IPS-NIHi7 (cell line): ENCODE measurements around the gene CGNL1.

Experiments used
- DNase-seq: peaks from one replicate; pipeline ENCODE4 v3.0.0; 2012; ENCODE audit warnings: mixed read lengths; ENCODE audit errors: extremely low spot score

The CGNL1 gene

DNA sequence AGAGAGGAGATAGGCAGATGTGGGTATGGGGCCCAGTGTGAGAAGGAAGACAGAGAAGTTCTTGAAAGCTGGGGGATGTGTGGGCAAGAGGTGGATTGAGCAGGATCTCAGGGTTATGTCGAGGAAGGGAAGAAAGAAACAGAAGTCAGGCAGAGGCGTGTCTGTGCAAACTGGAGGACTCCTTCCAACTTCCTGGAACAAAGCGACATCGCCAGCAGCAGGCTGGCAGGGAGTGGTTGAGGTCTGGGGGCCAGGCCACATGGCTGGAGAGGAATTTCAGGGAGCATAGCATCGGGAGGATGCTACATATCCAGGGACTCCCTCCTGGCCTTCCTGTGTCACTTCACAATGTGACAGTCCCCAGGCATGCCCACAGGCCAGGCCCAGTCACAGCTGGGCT, 172.5 kb downstream of the CGNL1 start:
- DNase-seq: no peak

DNA sequence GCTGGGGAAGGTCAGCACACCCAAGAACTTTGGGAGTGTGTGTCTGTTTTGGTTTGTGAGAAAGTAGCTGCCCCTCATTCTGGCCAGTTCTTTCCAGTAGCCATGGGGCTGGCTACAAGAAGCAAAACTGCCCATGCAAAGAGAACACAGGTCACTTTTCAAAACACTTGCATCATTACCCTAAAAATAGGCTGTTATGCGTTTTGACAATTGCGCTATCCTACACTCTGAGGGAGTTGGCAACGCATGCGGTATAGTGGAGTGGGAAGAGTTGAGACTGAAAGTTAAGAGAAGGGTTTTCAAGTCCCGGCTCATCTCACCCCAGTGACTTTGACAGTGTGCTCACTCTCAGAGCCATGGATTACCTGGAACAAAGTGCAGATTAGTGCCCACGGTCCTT, 173.6 kb downstream of the CGNL1 start:
- DNase-seq: no peak

DNA sequence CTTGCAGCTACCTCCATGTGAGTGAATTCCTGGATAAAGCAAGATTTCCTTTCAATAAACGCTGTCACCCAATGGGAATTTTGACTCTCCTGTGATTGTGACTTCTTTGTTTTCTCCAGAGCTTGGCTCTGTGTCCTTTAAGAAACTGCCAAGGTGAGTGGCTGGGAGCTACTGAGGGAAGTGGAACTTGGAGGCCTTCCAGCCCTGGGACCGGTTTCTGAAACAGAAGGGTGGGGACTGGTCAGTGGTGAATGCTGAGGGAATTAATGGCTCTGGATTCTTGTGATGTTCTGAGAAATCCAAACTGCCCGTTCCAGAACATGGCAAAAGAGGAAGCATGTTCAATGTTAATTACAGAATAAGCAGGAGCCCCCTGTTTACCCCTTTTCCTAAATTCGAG, 174.3 kb downstream of the CGNL1 start:
- no peak for DNase-seq

DNA sequence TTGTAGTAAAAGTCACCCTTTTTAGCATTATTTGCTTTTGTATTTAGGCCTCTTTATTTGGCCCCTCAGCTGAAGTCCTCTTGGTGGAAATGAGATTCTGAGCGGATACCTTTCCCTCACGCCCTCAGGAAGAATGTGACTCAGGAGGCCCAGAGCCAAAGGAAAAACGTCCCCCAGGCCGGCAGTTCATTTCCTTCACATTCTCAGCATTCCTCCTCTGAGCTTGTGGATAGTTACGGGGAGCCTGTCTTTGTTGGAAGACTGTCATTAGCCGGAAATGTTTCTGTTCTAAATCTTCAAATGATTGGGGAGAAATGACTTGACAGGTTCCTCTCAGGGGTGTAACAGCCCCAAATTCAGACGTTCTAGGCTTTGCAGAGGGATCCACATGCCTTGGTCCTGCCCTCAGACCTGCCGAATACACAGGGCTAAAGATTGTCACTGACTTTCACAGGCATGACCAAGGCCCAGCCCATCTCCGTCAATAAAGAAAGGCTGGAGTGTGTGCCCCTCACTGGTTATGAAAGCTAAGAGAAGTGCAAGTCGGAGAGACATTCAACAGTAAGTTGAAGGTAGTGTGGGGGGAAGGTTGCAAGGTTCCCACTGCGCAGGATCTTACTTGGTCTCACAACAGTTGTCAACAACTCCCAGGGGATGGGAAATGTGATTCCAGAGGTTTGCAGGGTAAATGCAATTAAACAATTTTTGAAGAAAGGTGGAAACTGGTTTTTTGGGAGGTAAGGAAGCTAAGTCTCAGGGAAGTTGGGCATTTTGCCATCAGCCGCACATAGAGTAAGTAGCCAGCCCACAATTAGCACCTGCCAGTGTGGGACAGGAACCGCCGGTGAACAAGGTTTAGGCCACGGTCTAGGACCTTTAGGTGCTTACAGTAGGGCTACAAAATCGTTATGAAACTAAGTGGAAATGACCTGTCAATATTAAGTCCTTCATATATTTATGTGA, 175.7 kb downstream of the CGNL1 start:
- DNase-seq: peak; percentile 78

DNA sequence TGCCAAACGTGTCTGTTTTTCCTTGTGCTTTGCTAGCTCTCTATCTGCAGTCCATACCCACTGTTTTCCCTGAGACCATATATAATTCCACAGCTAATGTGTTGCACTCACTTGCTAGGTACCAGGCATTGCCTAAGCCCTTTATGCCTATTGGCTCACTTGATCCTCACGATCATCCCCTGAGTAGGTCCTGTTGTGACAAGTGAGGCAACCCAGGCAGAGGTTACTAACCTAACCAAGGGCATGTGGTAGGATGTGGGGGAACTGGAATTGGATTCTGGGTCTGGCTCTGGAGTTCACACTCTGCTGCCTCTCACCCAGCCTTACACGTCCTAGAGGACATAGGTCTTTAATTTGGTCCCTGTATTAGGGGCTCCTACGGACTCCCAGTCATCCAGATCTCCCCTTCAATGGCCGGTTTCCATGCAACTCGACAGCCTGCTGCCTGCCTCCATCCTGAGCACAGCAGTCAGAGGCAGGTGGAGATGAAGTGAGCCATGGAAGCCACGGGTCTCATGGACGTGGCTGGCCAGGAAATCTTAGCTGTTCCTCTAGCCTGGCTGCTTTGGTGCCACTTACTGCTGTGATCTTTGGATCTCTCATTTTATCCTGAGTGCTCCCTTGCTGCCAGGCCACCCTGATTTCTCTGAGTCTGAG, 176.5 kb downstream of the CGNL1 start:
- no peak for DNase-seq

DNA sequence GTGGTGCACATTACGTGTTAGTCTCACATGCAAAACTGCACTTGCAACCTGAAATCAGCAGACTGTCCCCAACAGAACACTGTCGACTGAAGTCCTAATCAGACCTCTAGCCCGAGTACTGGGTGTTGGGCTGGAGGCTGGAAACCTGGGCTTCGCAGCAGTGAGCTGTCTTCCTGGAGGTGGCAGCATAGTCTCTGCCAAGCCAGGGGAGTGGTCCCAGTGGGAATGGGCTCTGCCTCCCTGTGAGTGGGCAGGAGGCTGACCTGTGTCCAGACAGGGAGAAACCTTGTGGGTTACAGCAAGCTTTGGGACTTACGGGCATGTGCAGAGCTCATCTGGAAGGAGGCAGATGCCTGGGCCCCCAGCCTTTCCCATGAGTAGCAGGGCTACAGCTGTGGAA, 177.2 kb downstream of the CGNL1 start:
- DNase-seq: peak; percentile 48

DNA sequence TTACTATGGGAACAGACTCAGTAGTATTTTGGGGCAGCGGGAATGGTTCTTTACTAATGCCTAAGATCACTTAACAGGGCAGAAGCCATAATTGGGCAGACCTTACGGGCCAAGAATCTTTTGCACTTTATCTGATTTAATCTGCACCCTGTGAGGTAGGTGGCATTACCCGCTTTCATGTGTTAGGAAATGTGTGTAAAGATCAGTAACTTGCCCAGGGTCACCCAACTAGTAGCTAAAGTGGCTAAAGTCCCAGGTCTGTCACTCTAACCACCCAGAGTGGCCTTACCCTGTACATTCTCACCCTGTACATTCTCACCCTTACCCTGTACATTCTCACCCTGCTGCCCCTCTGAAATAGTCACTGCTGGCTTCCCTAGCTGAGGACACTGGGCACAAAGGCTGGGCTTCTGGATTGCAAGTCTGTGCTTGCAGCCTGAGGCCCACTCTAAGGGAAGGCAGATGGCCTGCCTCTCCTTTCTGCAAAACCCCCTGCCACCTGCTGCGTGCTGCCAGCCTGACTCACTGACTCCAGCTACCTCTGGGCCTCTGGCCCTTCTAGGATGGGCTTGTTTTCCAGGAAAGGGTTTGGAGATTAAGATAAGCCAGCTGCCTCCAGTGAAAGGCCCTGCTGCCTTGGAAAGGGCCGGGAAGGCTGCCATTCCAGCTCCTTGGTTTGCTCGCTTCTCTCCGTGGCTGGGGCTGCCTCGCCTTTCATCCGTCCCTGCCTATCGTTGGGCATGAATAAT, 177.9 kb downstream of the CGNL1 start:
- DNase-seq: no peak

DNA sequence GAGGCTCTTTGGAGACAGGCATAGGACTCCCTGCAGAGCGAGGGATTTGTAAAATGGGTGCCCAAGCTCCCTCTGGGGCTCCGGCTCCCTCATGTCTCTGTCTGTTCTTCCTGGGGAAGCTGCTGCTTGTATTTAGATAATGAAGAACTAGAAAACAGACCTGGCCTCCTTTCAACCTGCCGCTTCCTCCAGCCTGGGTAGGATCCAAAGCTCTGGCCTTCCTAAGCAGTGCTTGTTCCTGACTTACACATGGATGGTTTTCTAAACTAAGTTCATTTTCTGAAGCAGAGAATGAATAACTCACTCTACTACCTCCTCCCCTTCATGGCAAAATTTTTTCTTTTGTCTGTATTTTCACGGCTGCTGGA, 178.5 kb downstream of the CGNL1 start:
- no peak for DNase-seq

DNA sequence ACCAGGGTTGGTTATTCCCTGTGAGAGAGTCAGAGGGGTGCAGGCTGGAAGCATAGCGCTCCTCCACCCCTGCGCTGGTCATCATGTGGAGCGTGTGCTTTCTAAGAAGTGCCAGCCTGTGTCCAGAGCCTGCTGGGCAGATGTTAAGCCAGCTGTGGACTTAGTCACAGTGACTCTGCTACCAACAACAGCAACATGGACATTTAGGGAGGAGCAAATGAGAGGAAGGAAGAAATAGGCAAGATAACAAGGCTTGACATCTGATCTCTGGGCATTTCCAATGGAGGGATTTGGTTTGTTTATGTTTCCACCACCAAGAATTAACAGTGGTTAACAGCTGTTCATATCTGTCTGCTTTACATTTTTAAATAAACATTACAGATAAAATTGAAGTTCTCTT, 179.0 kb downstream of the CGNL1 start:
- no peak for DNase-seq

DNA sequence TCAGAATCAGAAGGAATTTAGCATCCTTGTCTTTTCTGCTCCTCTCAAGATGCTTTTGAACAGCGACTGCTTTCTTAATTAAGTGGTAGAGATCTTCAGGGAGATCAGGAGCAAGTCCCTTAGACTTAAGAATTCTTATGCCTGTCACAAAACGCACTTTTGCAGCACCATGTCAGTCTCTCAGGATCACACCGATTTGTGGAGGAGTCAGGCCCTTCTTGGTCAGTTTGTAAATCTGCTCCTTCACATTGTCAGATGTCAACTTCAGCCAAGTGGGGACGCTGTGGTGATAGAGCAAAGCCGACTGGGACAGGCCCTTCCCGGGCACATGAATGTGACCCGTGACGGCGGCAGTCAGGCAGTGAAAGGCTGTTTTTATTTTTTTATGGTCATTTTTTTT, 179.7 kb downstream of the CGNL1 start:
- DNase-seq: no peak

DNA sequence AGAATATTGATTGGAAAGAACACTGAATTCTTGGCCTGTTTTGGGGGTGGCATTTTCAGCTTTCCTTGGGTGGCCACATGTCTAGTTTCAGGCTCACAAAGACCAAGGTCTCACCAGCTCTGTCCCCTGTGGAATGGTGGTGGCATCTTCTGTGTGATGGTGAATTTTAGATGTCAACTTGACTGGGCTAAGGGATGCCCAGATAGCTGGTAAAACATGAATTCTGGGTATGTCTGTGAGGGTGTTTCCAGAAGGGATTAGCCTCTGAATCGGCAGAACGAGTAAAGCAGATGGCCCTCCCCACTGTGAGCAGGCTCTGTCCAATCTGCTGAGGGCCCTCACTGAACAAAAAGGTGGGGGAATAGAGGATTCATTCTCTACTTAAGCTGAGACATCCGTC, 181.0 kb downstream of the CGNL1 start:
- DNase-seq: no peak

DNA sequence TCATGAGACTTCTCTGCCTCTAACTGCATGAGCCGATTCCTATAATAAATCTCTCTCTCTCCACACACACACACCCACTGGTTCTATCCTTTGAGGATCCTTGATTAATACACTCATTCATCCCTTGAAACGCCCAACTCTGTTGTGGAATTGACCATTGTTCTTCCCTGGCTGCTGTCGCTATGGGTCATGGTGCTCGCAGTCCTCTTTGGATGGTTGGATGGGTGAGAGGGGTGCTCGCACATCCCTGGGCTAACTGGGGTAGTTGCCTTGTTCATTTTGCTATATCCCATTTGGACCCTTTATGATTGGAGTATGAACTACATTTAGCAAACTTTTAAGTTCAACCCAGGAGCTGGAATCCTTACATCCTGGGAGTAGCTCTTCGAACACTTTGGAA, 181.5 kb downstream of the CGNL1 start:
- no peak for DNase-seq

DNA sequence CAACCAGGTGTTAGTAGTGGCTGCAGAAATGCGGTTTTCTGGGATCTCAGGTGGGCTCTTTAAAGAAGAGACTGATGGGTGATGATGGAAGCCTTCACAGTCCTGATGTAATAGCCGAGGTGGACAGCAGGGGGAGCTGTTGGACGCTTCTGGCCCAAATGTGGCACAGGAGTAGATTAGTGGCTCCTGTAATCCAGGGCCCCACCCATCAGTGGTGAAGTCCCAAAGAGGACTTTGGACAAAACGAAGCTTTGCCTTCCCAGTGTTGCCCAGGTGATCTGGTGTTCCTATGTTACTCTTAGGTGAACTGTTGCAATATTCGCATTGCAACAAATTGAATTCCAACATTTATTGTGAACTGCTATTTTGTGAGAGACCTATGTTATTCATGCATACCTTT, 183.6 kb downstream of the CGNL1 start:
- DNase-seq: peak; percentile 83

DNA sequence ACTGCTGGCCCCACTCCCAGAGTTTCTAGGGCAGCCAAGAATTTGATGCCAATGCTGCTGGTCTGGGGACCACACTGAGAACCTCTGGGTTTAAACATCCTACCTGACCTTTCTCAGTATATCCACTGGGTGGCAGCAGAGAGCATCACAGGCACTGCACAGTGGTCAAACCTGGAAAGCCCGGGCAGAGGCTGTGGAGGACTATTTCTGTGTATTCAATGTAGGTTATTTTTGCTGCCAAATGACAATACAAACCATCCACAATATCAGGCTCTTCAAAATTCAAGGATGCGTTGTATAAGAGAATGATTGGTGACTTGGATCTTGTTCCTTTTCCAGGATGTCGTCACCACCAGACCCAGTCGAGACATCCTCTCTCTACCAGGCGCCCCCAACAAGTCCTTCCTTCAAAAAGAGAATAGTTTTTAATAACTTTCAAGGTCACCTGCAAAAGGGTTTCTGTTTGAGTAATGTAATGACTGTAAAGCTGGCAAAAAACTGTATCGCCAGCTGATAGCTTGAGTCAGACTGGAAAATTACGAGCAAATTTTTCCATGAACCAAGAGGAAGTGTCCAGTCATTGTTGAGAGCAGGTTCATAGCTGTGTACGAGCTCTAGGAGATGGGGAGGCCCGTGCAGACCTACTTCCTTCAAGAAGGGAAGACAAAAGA, 184.9 kb downstream of the CGNL1 start:
- peak; percentile 78 for DNase-seq

DNA sequence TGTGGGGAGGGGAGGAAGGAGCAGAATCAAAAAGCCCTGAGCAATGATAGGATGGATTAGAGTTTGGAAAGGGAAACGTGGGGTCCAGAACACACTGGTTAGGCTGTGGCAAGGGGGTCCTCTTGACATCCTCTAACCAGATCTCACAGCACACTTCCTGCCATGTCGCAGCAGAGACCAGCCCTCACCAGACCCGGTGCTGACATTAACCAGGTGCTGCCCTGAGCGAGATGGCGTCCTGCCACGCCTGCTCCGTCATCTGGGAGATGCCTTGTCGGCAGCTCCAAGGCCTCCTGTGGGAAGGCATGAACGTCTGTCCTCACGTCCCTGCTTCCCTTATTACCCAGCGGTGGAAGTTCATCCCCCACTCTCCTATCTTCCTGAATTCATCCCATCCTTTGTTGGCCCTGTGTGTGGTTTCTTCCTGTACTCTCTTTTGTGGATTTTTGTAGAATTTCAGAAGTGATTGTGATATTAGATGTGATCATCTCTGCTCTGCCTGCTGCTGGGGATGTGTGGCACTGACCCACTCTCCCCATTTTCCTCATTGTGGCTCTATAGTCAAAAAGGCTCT, 186.0 kb downstream of the CGNL1 start:
- no peak for DNase-seq

DNA sequence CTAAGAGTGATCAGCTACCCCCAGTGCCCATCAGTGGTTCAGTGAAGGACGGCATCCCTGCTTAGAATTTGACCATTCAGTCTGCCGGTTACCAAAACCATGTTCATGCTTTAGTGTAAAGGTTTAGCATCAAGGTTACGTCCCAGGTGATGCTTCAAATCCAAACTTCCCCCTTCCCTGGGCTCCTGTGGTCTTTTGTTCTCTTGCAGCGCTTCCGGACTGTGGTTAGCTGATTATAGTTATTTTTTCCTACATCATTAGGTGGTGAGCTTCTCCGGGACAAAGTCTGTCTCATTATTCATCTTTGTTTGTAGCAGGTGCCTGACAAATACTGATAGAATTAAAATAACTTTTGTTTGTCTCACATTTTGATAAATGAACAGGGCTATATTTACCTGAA, 187.1 kb downstream of the CGNL1 start:
- no peak for DNase-seq

DNA sequence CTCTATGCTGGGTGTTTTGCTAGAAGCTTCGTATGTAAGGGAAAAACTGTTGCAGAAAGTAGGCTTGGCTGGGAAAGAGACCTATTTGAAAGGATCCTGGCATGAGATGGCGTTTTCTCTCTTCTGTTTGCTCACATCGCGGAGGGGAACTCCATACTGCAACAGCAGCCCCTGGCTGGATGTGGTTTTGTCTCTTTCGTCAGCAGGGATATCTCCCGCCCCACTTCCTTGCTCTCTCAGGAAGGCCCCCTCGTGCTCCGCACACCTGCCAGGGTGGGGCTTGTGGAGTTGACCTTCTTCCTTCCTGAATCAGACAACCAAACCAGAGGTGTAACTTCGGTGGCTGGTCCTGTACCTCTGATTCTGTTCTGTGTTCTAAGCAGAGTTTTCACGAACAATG, 189.0 kb downstream of the CGNL1 start:
- DNase-seq: no peak

DNA sequence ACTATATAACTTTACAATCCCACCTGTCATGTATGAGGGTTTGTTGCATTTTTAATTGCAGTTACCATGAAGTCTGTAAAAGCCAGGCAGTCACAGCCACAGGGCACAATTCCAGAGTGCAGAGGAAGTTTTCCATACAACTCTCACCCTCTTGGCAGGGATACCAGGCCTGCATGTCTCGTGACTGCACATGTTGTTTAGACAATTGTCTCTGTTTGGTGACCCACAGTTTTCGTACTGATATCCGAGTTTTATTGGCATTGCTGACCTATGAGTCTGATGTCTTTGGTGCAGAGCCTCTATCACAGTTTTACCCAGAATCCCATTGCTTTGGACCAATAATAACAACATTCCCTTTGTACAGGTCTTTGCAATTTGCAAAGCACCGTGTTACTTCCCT, 190.5 kb downstream of the CGNL1 start:
- no peak for DNase-seq

DNA sequence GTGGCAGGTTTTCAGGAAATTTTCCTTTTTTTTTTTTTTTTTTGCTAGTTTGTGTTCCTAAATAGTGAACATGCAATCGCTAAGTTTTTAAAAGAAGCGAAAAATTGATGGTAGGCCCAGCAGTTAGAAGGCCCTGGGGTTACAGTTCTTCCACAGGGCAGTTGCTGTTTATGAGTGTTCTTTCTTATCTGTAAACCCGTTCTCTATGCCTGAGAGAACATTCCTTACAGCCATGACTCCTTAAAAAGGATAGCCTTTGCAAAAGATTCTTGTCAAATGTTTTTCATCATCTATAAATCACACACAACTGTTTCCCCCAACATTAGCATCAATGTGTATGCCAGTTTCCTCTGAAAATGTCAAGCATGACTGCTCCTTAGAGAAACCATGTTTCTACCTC, 191.6 kb downstream of the CGNL1 start:
- DNase-seq: no peak

DNA sequence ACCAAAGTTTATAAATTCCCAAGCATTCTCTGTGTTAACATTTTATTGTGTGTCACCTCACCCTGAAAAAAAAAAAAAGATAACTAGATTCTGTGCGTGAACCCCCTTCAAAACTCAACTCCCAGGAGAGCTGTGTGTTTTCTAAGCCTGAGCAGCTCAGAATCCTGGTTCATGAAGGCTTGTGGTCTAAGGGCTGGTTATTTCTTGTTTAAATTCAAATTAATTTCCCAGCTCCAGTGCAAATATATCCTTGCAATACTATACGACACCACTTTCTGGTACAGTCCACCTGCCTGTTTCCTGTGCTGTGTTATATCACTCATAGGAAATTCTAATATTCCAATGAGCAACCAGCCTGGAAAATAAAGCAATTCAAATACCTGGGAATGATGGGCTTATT, 192.0 kb downstream of the CGNL1 start:
- DNase-seq: no peak

DNA sequence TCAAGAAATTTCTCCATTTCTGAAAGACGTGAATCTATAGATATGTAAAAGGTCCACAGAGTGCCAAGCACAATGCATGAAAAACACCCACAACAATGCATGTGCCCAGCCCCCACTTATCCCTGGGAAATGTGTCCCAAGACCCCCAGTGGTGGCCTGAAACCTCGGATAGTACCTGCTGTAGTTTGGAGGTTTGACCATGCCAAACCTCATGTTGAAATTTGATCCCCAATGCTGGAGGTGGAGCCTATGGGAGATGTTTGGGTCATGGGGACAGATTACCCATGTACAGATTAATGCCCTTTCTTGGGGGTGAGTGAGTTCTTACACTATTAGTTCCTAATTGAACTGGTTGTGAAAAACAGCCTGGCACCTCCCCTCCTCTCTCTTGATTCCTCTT, 194.0 kb downstream of the CGNL1 start:
- no peak for DNase-seq

DNA sequence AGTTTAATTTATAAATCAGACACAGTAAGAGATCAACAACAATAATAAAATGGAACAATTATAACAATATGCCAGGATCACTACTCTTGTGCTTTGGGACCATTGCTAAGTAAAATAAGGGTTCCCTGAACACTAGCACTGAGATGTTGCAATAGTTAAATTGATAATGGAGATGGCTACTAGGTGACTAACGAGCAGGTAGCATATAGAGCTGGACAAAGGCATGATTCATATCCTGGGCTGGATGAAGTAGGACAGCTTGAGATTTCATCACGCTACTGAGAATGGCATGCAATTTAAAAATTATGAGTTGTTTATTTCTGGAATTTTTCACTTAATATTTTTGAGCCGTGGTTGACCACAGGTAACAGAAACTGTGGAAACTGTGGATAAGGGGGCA, 194.7 kb downstream of the CGNL1 start:
- no peak for DNase-seq
